NCI-H345 (cell line): Measurements from ENCODE around the gene NDUFAF7.
"Not testable (repeated sequence)": the region's sequence is repeated elsewhere in the genome, so short reads cannot be mapped to it uniquely, and the experiment has no call there.

Experiments
- DNase-seq: peaks from one replicate; lab custom pipeline; 2025; lab: John Stamatoyannopoulos, UW

The NDUFAF7 gene

DNA sequence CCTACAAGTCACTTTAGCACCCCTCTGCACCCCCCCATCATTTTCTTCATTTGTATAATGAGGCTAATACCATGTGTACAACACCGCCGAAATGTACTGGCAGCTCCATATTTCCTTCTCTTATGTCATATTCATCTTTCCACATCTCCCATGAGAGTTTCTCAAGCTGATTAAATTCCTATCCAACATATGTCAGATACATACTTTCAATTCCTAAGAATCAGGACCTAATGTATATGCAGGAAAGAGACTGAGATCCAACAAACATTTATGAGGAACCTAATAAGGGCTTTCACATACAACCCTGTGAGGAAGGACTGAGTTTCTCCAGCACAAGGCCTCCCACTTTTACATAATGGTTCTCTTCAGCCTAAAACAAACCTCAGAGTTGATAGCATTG lies 51.3 kb downstream of the NDUFAF7 start:
- no peak for DNase-seq

DNA sequence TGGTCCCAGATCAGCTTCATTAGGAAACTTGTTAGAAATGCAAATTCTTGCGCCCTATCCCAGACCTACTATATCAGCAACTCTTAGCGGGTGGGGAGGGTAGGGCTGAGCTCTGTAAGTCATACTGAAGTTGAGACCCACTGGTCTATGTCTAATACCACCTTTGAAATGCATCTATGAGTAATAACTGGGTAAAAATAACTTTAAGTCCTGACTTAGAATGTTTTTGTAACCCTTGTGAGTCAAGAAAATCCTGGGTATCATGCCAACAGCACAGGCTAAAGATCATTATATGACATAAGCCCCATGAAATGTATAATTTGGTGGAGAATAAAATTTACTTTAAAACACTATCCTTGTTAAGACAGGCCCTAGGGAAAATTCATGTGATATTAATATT lies 51.7 kb downstream of the NDUFAF7 start:
- DNase-seq = no peak

DNA sequence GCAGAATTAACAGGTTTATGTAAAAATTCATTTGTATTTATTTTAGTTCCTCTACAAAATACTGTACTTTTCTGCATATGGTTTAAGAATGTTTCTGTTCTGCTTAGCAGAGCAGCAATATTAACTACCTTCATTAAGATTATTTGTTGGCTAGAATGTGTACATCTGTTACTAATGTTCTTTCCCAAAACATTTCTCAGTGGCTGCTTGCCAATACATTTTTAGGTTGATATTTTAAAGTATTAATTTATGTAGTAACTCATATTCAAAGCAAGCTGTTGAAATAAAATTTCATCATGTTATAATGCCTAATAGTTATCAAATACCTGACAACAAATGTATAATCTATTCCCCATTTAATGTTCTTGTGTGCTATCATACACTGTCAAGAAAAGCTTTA lies 52.9 kb downstream of the NDUFAF7 start:
- DNase-seq = no peak

DNA sequence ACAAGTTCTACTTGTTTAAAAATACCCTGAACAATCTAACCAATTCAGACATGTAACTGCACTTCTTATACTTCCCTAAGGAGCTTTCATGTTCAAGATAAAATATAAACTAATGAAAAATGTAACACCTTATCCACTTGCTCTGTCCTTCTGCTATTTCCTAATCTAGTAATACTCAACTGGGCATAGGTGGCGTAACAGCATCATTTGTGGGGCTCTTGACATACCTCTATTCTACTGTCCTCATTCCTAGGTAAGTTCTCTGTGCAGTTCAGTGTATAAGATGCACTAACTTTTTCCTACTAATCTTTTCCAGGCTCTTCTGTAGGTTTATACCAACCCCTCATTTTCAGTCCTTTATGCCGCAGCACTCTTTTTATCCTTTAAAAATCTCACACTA lies 56.5 kb downstream of the NDUFAF7 start:
- DNase-seq = peak; percentile 9

DNA sequence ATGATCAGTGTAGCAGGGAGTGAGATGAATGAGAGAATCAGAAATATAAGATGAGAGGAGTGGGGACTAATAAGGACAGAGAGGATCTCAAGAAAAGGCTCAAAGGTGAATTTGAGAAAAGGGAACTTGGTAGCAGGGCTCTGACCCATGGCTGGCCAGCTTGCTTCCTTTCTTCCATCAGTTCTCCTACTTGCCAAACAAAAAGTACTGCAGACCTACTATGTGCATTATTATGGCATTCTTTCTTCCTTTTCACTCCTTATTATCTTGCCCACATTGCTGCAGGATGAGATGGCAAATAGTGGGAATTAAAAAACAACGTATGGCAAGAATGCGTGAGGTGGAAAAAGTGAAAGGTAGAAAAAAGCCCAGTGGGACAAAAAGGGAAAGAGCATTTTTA lies 60.2 kb downstream of the NDUFAF7 start:
- no peak for DNase-seq

DNA sequence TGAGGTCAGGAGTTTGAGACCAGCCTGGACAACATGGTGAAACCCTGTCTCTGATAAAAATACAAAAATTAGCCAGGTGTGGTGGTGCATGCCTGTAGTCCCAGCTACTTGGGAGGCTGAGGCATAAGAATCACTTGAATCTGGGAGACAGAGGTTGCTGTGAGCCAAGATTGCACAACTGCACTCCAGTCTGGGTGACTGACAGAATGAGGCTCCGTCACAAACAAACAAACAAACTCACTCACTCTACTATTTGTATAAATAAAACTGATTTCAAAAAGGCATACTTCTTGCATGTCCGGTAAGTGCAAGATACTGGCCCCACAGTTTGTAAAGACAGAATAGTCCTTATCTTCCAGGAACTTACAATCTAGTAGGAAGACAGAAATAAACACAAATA lies 63.4 kb downstream of the NDUFAF7 start:
- DNase-seq = not testable (repeated sequence)

DNA sequence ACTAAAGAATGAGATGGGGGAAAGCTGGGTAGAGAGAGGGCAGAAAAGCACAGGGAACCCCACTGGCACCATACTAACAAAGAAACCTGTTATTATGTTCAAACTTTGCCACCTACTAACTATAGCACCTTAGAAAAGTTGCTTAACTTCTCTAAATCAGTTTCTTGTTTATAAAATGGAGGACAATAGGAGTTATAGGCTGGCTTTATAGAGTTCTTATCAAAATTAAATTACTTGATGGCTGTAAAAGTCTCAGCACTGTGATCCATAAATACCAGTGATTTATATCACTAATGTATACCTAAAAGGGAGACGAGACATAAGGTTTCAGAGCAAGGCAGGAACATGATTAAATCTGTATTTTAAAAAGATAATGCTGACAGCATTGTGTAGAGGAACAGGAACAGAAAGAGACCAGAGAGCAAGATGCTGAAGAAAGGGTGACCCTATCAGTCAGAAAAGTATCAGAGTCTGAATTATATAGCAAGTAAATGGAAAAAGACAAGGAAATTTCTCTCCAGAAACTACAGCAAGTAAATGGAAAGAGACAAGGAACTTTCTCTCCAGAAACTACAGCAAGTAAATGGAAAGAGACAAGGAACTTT lies 64.1 kb downstream of the NDUFAF7 start:
- no peak for DNase-seq

DNA sequence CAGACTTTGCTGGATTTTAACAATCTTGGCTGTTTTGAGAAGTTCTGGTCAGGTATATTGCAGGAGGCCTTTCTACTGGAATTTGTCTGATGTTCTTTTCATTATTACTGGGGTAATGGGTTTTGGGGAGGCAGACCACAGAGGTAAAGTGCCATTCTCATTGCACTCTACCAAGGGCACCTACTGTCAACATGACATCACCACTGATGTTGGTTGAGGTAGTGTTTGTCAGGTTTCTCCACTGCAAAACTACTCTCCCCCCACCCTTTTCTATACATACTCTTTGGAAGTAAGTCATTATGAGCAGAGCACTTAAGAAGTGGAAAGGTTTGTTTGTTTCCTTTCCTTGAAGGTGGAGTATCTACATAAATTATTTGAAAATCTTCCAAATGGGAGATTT lies 66.2 kb downstream of the NDUFAF7 start:
- no peak for DNase-seq
